Activated CD8-positive, alpha-beta memory T cell treated with anti-CD3 and anti-CD28 coated beads for 4 hours (primary cell): Measurements from ENCODE around the gene SRSF6.
"Not testable (repeated sequence)": the region's sequence is repeated elsewhere in the genome, so short reads cannot be mapped to it uniquely, and the experiment has no call there.

Experiments used
- DNase-seq, 2 donors: peaks; one replicate each; pipeline ENCODE4 v3.0.0-alpha.2; 2020; ENCODE audit warnings: low read depth in 2 of 2

Gene SRSF6

DNA sequence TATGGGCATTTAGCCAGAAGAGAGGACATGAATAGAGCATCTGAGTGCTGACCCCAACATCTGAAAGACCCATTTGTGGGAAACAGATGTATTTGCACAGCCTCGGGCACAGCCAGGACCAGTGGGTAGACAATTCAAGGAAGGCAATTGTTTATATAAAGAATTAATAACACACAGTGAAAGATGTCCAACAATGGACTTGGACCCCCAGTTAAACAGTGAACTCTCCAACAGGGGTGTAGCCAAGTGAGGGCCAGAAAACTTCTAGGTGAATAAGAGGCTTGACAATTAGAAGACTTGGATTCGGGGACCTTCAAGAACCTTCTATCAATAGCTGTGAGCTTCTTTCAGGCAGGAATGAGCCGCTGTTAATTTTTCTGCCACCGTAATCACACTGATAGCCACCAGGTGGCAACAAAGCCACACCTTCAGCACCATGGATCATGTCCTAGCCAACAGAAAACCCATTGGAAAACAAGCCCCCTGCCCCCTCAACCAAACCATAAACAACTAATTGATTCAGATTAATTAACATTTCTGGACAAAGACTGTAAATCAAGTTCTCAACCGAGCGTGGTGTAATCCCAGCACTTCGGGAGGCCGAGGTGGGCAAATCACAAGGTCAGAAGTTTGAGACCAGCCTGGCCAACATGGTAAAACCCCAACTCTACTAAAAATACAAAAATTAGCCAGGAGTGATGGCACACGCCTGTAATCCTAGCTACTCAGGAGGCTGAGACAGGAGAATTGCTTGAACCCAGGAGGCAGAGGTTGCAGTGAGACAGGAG lies 8.8 kb upstream of the SRSF6 start:
- DNase-seq: no peak

- DNase-seq: no peak
Observed at GRCh38 chr20:43450841-43451799, 6.6 kb upstream of the SRSF6 start.

DNA sequence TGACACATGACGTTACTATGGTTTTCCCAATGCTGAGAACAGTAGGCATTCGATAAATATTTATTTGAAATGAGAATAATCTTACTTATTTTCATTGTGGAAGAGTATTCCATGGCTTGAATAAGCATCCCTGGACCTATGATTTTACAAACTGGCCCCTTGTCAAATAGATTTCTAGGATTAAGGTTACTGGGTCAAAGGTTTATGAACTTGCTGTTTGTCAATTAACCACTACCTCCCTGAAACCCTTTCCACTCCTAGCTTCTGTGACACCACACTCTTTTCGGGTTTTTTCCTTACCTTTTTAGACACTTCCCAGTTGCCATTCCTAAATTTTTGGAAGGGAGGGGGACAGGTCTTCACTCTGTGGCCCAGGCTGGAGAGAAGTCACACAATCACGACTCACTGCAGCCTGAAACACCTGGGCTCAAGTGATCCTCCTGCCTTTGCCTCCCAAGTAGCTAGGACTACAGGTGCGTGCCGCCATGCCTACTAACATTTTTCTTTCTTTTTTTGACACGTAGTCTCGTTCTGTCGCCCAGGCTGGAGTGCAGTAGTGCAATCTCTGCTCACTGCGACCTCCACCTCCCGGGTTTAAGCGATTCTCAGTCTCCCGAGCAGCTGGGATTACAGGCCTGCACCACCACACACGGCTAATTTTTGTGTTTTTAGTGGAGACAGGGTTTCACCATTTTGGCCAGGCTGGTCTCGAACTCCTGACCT lies 5.1 kb upstream of the SRSF6 start:
- DNase-seq: no peak

DNA sequence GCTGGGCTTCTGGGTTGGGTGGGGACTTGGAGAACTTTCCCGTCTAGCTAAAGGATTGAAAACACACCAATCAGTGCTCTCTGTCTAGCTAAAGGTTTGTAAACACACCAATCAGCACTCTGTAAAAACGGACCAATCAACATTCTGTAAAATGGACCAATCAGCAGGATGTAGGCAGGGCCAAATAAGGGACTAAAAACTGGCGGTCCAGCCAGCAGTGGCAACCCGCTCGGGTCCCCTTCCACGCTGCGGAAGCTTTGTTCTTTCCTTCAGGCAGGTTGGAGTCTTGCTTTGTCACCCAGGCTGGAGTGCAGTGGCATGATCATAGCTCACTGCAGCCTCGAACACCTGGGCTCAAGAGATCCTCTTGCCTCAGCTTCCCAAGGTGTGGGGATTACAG lies 1.4 kb upstream of the SRSF6 start:
- DNase-seq: not testable (repeated sequence)

DNA sequence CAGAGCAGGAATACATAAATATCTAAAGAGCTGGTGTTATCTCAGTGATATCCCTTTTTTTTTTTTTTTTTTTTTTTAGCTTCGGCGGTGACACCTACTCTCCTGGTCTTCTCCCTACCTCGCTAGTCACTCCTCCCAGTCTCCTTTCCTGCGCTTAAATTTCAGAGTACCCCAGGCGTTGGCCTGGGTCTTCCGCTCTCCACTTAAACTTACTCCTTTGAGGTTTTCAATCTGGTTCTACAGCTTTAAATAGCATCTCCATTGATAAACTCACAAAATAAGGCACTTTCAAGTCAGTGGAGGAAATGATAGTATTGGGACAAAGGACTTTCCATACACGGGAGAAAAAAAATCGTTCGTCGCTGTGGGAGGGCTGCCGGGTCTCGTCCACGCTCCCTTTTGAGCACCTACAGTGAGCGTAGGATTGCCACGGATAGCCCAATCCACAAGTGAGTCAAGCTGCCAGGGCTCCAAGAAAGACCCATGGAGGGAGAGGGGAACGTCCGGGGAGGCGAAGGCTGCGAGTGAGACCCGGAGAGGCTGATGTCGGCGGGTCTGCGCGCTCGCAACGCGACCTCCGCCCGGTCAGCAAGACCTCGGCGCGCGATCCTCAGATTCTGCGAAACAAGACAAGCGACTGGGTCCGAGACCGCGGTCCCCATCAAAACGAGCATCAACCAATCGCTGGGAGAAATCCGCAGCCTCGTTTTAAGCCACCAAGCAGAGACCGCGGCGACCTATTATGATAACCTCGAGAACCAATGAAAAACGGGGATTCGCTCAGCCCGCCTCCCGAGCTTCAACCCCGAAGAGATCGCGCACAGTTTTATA lies 672 bp upstream of the SRSF6 start:
- DNase-seq: peak; percentile 77

DNA sequence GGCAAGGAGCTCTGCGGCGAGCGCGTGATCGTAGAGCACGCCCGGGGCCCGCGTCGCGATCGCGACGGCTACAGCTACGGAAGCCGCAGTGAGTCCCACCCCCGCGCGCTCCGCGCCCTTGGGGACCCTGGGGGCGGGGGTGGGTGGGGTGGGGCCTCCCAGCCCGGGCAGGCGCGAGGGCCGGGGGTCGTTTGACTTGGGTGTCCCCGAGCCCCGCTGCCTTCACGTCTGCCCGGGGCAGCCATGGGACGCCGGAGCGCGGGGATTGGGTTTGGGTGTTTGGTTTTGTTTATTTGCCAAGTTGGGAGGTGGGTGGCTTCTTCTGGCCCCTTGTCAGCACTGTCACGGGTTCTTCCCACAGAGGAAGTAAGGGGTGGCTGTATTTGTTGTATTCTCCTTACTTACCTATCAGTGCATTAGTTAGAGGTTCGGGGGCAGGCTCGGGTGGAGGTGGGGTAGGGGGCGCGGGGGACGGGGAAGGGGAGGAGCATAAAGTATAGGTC lies 777 bp downstream of the SRSF6 start:
- DNase-seq: no peak

- no peak for DNase-seq
Observed at GRCh38 chr20:43459022-43459942, 1.6 kb downstream of the SRSF6 start.

DNA sequence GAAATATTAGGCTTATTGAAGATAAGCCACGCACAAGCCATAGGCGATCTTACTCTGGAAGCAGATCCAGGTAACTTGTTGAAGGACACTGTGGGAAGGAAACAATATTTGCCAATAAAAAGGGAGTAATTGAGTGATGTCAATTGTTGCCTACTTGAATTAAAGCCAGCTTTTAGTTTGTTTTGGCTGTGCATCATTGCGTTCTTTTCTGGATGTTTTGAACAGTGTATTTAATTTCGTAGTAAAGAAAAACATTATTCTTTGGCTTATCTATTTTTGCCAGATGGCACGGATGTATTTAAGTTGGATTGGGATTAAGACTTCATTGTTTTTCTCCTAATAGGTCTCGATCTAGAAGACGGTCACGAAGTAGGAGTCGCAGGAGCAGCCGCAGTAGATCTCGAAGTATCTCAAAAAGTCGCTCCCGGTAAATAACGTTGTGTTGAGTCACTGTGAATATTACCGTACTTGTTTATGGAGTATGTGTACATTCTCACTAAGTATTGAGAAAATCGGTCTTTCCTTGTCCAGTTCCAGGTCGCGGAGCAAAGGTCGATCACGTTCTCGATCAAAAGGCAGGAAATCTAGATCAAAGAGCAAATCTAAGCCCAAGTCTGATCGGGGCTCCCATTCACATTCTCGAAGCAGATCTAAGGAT lies 2.6 kb downstream of the SRSF6 start:
- DNase-seq: no peak

DNA sequence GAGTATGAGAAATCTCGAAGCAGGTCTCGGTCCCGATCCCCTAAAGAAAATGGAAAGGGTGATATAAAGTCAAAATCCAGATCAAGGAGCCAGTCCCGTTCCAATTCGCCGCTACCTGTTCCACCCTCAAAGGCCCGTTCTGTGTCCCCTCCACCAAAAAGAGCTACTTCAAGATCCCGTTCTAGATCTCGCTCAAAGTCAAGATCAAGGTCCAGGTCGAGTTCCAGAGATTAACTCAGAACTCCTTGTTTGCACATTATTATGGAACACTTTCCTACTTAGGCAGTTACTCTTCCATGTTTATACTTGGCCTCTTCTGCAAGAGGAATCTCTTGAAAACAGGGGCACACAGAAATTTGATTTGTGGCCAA lies 3.1 kb downstream of the SRSF6 start:
- DNase-seq: no peak

GRCh38 chr20:43461894-43462659 lies 4.4 kb downstream of the SRSF6 start:
- DNase-seq: no peak

DNA sequence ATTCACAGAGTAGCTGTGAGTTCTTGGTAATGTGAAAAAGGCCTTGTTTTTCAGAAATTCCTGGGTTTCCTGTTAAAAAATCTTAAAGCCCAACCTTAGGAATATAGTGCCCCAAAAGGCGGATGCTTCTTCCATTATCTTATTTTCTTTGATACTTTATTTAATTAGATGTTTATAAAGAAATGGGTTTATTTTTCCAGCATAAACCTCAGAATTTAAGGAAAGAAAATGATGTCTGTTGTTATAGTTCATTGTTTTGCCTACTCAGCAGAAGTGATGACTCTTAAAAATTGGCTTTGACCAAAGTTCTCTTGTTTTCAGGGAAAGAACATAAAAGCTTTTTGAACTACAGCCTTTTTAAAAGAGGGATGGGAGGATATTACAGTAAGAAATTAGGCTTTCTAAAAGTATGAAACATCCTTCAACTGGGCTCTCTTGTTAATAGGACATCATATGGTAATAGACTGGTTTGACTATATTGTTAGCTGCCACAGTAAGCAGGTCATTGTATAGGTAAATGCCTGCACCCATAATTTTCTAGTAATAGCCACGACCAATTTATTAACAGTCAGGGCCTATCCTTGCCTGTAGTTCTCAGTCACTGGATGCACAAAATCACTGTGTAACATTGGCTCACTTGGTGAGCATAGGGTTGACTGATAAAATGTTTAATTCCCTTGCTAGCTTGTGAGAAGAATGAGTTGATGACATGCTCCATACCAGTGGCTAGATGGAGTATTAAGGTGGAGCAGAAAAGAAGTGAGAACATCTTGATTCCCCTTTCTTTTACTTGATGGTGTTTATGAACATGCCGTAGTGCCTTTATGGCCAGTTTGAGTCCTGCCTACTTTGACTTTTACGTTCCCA lies 5.2 kb downstream of the SRSF6 start:
- DNase-seq: no peak

DNA sequence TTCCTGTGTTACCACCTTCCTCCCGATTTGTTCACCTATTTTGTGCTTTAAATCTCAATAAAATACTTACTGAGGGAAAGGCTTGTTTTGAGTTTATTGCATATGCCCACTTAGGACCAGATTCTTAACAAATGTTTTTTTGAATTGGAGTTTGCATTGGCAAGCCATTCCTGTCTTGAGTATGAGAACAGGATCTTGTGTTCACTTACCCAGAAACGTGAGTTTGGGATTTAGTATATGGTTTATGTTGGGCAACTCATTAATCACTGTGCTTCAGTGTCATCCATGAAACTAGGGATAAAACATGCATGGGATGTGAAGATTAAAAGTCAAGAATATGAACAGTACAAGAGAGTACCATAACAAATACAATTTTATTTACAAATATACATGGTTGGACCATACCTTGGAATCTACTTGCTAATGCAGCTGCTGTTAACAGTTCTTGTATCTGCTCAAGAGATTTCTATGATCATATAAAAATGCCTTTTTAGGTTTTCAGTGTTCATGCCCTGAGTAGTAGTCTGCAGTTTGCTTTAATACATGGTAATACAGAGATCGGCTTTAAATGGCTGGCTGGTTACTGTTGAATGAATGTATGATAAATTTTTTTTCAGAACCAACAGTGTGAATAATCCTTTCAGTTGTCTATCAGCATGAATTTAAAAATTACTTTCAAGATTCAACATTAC lies 6.0 kb downstream of the SRSF6 start:
- no peak for DNase-seq

DNA sequence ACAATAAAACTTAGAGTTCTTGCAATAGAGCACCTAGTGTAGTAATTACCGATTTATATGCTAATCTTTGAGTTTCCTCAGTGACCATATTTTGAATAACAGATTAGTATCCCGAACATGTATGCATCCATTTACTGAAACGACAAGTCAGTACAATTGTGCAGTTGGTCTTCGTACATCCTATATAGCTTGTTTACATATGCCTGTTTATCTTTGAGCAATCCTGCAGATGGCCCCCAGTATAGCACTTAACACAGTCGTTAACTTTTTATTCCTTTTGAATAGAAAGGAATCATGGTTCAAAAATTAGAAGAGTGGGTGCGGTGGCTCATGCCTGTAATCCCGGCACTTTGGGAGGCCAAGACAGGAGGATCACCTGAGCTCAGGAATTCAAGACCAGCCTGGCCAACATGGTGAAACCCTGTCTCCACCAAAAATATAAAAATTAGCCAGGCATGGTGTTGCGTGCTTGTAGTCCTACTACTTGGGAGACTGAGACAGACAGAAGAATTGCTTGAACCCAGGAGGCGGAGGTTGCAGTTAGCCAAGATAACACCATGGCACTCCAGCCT lies 6.6 kb downstream of the SRSF6 start:
- no peak for DNase-seq

- DNase-seq: no peak
Observed at GRCh38 chr20:43465625-43465943, 7.9 kb downstream of the SRSF6 start.

GRCh38 chr20:43467589-43467988 lies 9.9 kb downstream of the SRSF6 start:
- DNase-seq: no peak

DNA sequence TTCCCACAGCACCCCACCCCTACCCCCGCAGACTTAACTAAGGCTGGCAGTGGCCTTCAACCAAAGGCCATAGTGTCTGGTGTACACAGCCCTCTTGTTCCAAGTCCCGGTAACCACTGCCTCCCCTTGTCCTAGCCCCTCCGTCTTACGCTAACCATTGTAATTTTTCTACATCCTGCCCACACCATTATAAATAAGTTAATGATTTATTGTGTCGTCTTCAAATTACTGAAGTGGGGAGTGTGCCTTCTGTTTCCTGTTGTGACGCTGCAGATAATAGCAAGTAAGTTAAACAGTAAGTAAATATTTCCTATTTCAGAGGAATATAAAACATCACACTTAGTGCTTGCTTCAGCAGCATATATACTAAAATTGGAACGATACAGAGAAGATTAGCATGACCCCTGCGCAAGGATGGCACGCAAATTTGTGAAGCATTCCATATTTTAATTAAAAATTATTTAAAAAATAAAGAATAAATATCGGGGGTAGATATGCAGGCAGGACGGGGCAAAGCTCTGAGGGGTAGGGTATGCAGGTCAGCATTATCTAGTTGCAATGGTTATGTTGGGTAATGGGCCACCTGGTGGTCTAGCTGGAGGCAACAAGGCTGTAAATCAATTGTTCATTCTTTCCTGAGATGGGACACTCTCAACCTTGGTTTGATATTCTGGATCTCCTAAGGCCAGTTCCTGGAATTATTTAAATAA lies 15.1 kb downstream of the SRSF6 start:
- no peak for DNase-seq

DNA sequence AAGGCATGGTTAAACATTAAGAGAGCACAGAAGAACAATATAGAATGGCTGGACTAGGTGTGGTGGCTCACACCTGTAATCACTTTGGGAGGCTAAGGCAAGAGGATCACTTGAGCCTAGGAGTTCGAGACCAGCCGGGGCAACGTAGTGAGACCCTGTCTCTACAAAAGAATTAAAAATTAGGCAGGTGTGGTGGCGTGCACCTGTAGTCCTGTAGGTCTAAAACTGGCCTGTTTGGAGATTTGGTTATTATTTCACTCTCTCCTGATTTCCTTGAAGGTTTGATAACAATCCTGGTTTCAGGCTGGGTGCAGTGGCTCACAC lies 15.6 kb downstream of the SRSF6 start:
- DNase-seq: no peak
